Activated T-helper 1 cell treated with anti-CD3 and anti-CD28 coated beads, Interleukin-12 subunit alpha, Interleukin-12 subunit beta, Interleukin-2, Interleukin-4 antibody, amounts not matched to agents 30 ng/mL and 10 ng/mL and 1 ng/mL, durations not matched to agents 14 hours and 24 hours and 36 hours (primary cell): ENCODE measurements around the gene UROS. TPM values are rescaled to one million over a fixed set of nuclear protein-coding genes. Genes with fewer than 3 reads are reported as not detected.

Experiments
- DNase-seq: peaks from one replicate; pipeline ENCODE4 v3.0.0; 2021; ENCODE audit warnings: low spot score
- H3K27ac Mint-ChIP-seq: one replicate; pipeline ENCODE4 v1.8.0; 2021; ENCODE audit warnings: mild to moderate bottlenecking, mixed read lengths
- H3K27me3 Mint-ChIP-seq: one replicate; pipeline ENCODE4 v1.8.0; 2022; ENCODE audit warnings: mild to moderate bottlenecking, moderate library complexity, mixed read lengths; ENCODE audit not compliant: insufficient read depth
- H3K36me3 Mint-ChIP-seq: one replicate; pipeline ENCODE4 v1.8.0; 2021; ENCODE audit warnings: low read depth, mixed read lengths
- H3K4me1 Mint-ChIP-seq: one replicate; pipeline ENCODE4 v1.8.0; 2021; ENCODE audit warnings: low read depth, mixed read lengths
- H3K4me3 Mint-ChIP-seq: one replicate; pipeline ENCODE4 v1.8.0; 2021; ENCODE audit warnings: mild to moderate bottlenecking, moderate library complexity, mixed read lengths
- H3K9me3 Mint-ChIP-seq: one replicate; pipeline ENCODE4 v1.8.0; 2021; ENCODE audit warnings: mixed read lengths
- intact Hi-C: fragments of 100-400 bp; cut with micrococcal nuclease; formaldehyde crosslinking; loops from one replicate; pipeline ENCODE4 v1.15.1; 2024
- total RNA-seq: library from RNA; stranded (reverse); gene quantifications from 2 replicates; pipeline ENCODE4 v1.2.3, GENCODE V29; 2022

The UROS gene
- total RNA-seq, 1 donor from 2014 or later: 49.0 TPM

- H3K27ac Mint-ChIP-seq: no peak overlapping the region
- H3K4me3 Mint-ChIP-seq: no peak overlapping the region
- H3K36me3 Mint-ChIP-seq: peaks cover 60% of the 10 kb centered on the region
- no peak for DNase-seq
- H3K27me3 Mint-ChIP-seq: no peaks in the 10 kb centered on the region
- intact Hi-C loops: no loop called here
- no peaks in the 10 kb centered on the region for H3K4me1 Mint-ChIP-seq
- H3K9me3 Mint-ChIP-seq: no peaks in the 10 kb centered on the region
Observed at GRCh38 chr10:125761961-125762360, 61.1 kb downstream of the UROS start.

- H3K4me3 Mint-ChIP-seq: no peak overlapping the region
- no peaks in the 10 kb centered on the region for H3K27me3 Mint-ChIP-seq
- no peak overlapping the region for H3K27ac Mint-ChIP-seq
- no peak for DNase-seq
- H3K36me3 Mint-ChIP-seq: peaks cover 57% of the 10 kb centered on the region
- intact Hi-C loops: loop anchor here (5.0 kb wide), 1 partner anchor 35 kb away; no protein-coding TSS in a partner anchor
- H3K9me3 Mint-ChIP-seq: no peaks in the 10 kb centered on the region
- H3K4me1 Mint-ChIP-seq: no peaks in the 10 kb centered on the region
Observed at GRCh38 chr10:125757742-125758141, 65.3 kb downstream of the UROS start.

GRCh38 chr10:125756853-125757487, 66.1 kb downstream of the UROS start:
- Mint-ChIP-seq H3K4me3 (no peak overlapping the region), H3K27me3 (no peaks in the 10 kb centered on the region), H3K9me3 (no peaks in the 10 kb centered on the region), H3K27ac (no peak overlapping the region), H3K4me1 (no peaks in the 10 kb centered on the region), H3K36me3 (peaks cover 53% of the 10 kb centered on the region)
- no peak for DNase-seq
- intact Hi-C loops: loop anchor here (5.0 kb wide), 1 partner anchor 35 kb away; no protein-coding TSS in a partner anchor

- Mint-ChIP-seq H3K36me3 (peaks cover 47% of the 10 kb centered on the region), H3K4me1 (no peaks in the 10 kb centered on the region), H3K9me3 (no peaks in the 10 kb centered on the region), H3K4me3 (no peak overlapping the region), H3K27me3 (no peaks in the 10 kb centered on the region), H3K27ac (no peak overlapping the region)
- no peak for DNase-seq
- intact Hi-C loops: loop anchor here (5.0 kb wide), 1 partner anchor 34 kb away; no protein-coding TSS in a partner anchor
Observed at GRCh38 chr10:125756196-125756595, 66.9 kb downstream of the UROS start.

- peaks cover 47% of the 10 kb centered on the region for H3K36me3 Mint-ChIP-seq
- no peak overlapping the region for H3K27ac Mint-ChIP-seq
- peaks cover 11% of the 10 kb centered on the region for H3K4me1 Mint-ChIP-seq
- DNase-seq: no peak
- intact Hi-C loops: no loop called here
- no peak overlapping the region for H3K4me3 Mint-ChIP-seq
- no peaks in the 10 kb centered on the region for H3K9me3 Mint-ChIP-seq
- no peaks in the 10 kb centered on the region for H3K27me3 Mint-ChIP-seq
Observed at GRCh38 chr10:125747417-125747816, 75.6 kb downstream of the UROS start.

GRCh38 chr10:125744909-125745308, 78.1 kb downstream of the UROS start:
- Mint-ChIP-seq H3K9me3 (no peaks in the 10 kb centered on the region), H3K36me3 (peaks cover 60% of the 10 kb centered on the region), H3K27me3 (no peaks in the 10 kb centered on the region), H3K4me3 (no peak overlapping the region), H3K4me1 (peaks cover 11% of the 10 kb centered on the region), H3K27ac (no peak overlapping the region)
- DNase-seq: no peak
- intact Hi-C loops: no loop called here

GRCh38 chr10:125742465-125742864, 80.6 kb downstream of the UROS start:
- H3K27ac Mint-ChIP-seq: no peak overlapping the region
- DNase-seq: no peak
- H3K4me3 Mint-ChIP-seq: no peak overlapping the region
- peaks cover 65% of the 10 kb centered on the region for H3K36me3 Mint-ChIP-seq
- H3K9me3 Mint-ChIP-seq: no peaks in the 10 kb centered on the region
- peaks cover 11% of the 10 kb centered on the region for H3K4me1 Mint-ChIP-seq
- H3K27me3 Mint-ChIP-seq: no peaks in the 10 kb centered on the region
- intact Hi-C loops: no loop called here

- Mint-ChIP-seq H3K9me3 (no peaks in the 10 kb centered on the region), H3K27ac (no peak overlapping the region), H3K4me1 (no peaks in the 10 kb centered on the region), H3K36me3 (peaks cover 67% of the 10 kb centered on the region), H3K27me3 (no peaks in the 10 kb centered on the region), H3K4me3 (no peak overlapping the region)
- intact Hi-C loops: no loop called here
- no peak for DNase-seq
Observed at GRCh38 chr10:125739994-125740679, 82.9 kb downstream of the UROS start.

Other genes with a start within 250 kb of the UROS start
- not detected in 2 replicates for gene TEX36, start 140.1 kb downstream of the UROS start, total RNA-seq
- 43.4 and 43.9 TPM in 2 replicates for gene EDRF1, start 103.5 kb downstream of the UROS start, total RNA-seq
- not detected in 2 replicates for gene MMP21, start 47.4 kb downstream of the UROS start, total RNA-seq
- gene BCCIP, start 288 bp upstream of the UROS start, total RNA-seq: 127 and 128 TPM in 2 replicates
- gene DHX32, start 58.0 kb upstream of the UROS start, total RNA-seq: 13.0 and 13.9 TPM in 2 replicates
- gene FANK1, start 73.3 kb upstream of the UROS start, total RNA-seq: not detected in 2 replicates